Left lung (tissue), 10 donors: Measurements from ENCODE around the gene NOG. TPM values are rescaled to one million over a fixed set of nuclear protein-coding genes. Genes with fewer than 3 reads are reported as not detected.

Experiments
- ATAC-seq: fragments of 200-7000 bp; cut with Tn5 transposase; one replicate; pipeline ENCODE4 v1.9.1; 2020; ENCODE audit warnings: moderate library complexity
- DNase-seq, 4 donors: peaks; one replicate each; pipeline ENCODE4 v3.0.0-alpha.2; 2013 to 2020
- H3K27ac ChIP-seq, 2 donors: fragments of 200-600 bp; sonication (generic) in 1 of 2; one replicate each; pipeline versions ENCODE4 v1.5.0 to v1.8.0; 2020 to 2021
- H3K27me3 ChIP-seq, 2 donors: fragments of 200-600 bp; sonication (generic) in 1 of 2; one replicate each; pipeline versions ENCODE4 v1.5.0 to v1.8.0; 2020 to 2021
- H3K36me3 ChIP-seq, 2 donors: fragments of 200-600 bp; sonication (generic) in 1 of 2; one replicate each; pipeline versions ENCODE4 v1.5.0 to v1.8.0; 2020 to 2021
- H3K4me1 ChIP-seq, 2 donors: fragments of 200-600 bp; one replicate each; pipeline ENCODE4 v1.8.0; 2021
- H3K4me3 ChIP-seq, 2 donors: fragments of 200-600 bp; sonication (generic) in 1 of 2; one replicate each; pipeline versions ENCODE4 v1.5.0 to v1.8.0; 2020 to 2021; ENCODE audit warnings: mild to moderate bottlenecking in 1 of 2
- H3K9me3 ChIP-seq, 2 donors: fragments of 200-600 bp; sonication (generic) in 1 of 2; one replicate each; pipeline versions ENCODE4 v1.5.0 to v1.8.0; 2020 to 2021
- intact Hi-C, 2 donors: fragments of 100-400 bp; cut with DNase I; formaldehyde crosslinking; loops; one replicate each; pipeline versions ENCODE4 v1.11.2 to v1.14.2; 2022
- polyA plus RNA-seq, 6 donors: library from polyadenylated mRNA; unstranded; fragments of 120-200 nt; gene quantifications; one replicate each; pipeline ENCODE4 v1.2.1, GENCODE V29; 2013; ENCODE audit not compliant: insufficient read length in 6 of 6
- total RNA-seq, 2 donors: library from RNA; stranded (reverse); fragmentation: NEBNext Ultra II Directional; extraction: Animal tissue kit (Norgen Biotek cat#: 25700); gene quantifications; one replicate each; pipeline ENCODE4 v1.2.1, GENCODE V29; 2021
- TF ChIP-seq, protein P1 (sequence below), 2 donors: fragments of 200-600 bp; sonication (generic) in 1 of 2; IDR thresholded peaks; one replicate each; pipeline versions ENCODE4 v1.5.0 to v1.8.0; 2021; ENCODE audit warnings: antibody characterized with exemption in 2 of 2
- donor health status: DM: no; HTN: yes; CAD: no.
- donor health status: DM: no; HTN: no; CAD: no.

Gene NOG
- total and polyA plus RNA-seq, 8 donors, result 0.55 to 2.2 (median 1.2) TPM

DNA sequence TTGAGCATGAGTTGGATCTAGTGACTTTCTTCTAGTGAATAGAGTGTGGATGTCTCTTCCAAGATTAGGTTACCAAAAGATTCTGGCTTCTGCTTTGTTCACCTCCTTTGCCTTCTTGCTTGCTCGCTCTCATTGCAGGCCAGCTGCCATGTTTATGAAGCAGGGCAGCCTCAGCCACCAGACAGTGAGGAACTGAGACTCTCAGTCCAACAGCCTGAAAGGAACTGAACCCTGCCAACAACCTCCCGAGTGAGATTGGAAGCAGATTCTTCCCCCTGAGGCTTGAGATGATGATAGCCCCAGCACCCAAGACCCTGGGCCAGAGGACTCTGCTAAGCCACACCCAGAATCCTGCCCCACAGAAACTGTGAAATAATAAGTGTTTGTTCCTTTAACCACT, 48.4 kb downstream of the NOG start:
- DNase-seq (no peak), ATAC-seq (no peak)
- intact Hi-C loops, result no loop called here
- no peaks in the 10 kb centered on the region for H3K4me1 ChIP-seq
- TF ChIP-seq, protein P1, sequence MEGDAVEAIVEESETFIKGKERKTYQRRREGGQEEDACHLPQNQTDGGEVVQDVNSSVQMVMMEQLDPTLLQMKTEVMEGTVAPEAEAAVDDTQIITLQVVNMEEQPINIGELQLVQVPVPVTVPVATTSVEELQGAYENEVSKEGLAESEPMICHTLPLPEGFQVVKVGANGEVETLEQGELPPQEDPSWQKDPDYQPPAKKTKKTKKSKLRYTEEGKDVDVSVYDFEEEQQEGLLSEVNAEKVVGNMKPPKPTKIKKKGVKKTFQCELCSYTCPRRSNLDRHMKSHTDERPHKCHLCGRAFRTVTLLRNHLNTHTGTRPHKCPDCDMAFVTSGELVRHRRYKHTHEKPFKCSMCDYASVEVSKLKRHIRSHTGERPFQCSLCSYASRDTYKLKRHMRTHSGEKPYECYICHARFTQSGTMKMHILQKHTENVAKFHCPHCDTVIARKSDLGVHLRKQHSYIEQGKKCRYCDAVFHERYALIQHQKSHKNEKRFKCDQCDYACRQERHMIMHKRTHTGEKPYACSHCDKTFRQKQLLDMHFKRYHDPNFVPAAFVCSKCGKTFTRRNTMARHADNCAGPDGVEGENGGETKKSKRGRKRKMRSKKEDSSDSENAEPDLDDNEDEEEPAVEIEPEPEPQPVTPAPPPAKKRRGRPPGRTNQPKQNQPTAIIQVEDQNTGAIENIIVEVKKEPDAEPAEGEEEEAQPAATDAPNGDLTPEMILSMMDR (IDR thresholded peaks at IDR 0.05), result no peak
- no peak overlapping the region for H3K27ac ChIP-seq
- no peaks in the 10 kb centered on the region for H3K36me3 ChIP-seq
- H3K9me3 ChIP-seq, result no peaks in the 10 kb centered on the region
- H3K4me3 ChIP-seq, result no peak overlapping the region
- H3K27me3 ChIP-seq, result peaks cover 0 to 22% of the 10 kb centered on the region in 2 donors

DNA sequence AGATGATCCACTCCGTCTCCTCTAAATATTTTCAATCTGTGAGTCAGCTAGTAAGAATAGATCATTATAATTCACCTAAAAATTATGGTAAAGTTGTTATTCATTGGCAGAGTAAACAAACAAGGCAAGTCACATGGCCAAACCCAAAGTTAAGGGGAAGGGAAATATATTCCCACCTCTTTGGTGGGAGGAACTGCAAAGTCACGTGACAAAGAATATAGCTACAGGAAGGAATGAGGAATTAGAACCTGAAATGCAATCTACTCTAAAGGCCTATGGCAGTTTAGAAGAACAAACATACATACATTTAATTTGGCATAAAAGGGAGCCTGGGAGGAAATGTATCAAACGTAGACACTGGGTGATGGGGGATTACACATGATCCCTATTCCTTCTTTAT, 48.9 kb downstream of the NOG start:
- no peak overlapping the region for H3K4me3 ChIP-seq
- no peaks in the 10 kb centered on the region for H3K9me3 ChIP-seq
- ATAC-seq (no peak), DNase-seq (no peak)
- TF ChIP-seq, protein P1 (IDR thresholded peaks at IDR 0.05), result no peak
- H3K27ac ChIP-seq, result no peak overlapping the region
- intact Hi-C loops, result no loop called here
- H3K27me3 ChIP-seq, result peaks cover 0 to 17% of the 10 kb centered on the region in 2 donors
- H3K36me3 ChIP-seq, result no peaks in the 10 kb centered on the region
- H3K4me1 ChIP-seq, result no peaks in the 10 kb centered on the region

Other genes with a start within 250 kb of the NOG start
- gene C17orf67, start 240.2 kb downstream of the NOG start, total RNA-seq, result 1 to 10 TPM; 1.6 to 3.1 TPM
- 1 to 10 TPM; 2.3 to 5.0 (median 3.9) TPM for gene C17orf67, start 240.2 kb downstream of the NOG start, polyA plus RNA-seq
- gene DGKE, start 240.5 kb downstream of the NOG start, total RNA-seq, result 10 to 100 TPM in 1 of 2 donors, 1 to 10 TPM in 1; 7.3 to 10.5 TPM
- gene DGKE, start 240.5 kb downstream of the NOG start, polyA plus RNA-seq, result 10 to 100 TPM in 5 of 6 donors, 1 to 10 TPM in 1; 9.2 to 14.7 (median 13.3) TPM